Measurements from ENCODE around the gene TCF23.
"Not testable (repeated sequence)": the region's sequence is repeated elsewhere in the genome, so short reads cannot be mapped to it uniquely, and the experiment has no call there.

TCF23 gene

DNA sequence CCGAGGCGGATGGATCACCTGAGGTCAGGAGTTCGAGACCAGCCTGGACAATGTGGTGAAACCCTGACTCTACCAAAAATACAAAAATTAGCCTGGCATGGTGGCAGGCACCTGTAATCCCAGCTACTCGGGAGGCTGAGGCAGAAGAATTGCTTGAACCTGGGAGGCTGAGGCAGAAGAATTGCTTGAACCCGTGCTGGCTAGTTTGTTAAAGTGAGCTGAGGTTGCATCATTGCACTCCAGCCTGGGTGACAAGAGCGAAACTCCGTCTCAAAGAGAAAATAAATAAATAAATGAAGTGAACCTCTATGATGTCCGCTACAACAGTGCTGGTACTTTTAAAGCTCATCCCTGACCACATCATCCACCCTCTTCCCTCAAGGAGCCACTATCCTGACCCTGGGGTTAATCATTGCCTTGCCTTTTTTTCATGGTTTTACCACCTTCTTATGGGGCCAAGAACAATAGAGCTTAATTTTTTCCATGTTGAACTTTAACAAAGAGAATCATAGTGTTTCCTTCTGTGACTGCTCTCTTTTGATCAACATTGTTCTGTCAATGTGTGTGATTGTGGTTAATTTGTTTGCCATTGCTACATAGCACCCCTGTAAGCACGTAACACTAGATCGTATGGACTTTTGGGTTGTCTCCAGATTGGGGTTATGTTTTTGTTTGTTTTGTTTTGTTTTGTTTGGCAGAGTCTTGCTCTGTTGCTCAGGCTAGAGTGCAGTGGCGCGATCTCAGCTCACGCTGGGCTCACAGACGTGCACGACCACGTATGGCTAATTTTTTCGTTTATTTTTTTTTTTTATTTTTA, 45.9 kb downstream of the TCF23 start:
- POLR2A ChIA-PET (ENCODE audit: low non-redundant PET), result no interaction called here
- no peak overlapping the region for H3K27ac ChIP-seq
- DNase-seq (ENCODE audit: low spot score), result no peak
- TF ChIP-seq, protein P1, sequence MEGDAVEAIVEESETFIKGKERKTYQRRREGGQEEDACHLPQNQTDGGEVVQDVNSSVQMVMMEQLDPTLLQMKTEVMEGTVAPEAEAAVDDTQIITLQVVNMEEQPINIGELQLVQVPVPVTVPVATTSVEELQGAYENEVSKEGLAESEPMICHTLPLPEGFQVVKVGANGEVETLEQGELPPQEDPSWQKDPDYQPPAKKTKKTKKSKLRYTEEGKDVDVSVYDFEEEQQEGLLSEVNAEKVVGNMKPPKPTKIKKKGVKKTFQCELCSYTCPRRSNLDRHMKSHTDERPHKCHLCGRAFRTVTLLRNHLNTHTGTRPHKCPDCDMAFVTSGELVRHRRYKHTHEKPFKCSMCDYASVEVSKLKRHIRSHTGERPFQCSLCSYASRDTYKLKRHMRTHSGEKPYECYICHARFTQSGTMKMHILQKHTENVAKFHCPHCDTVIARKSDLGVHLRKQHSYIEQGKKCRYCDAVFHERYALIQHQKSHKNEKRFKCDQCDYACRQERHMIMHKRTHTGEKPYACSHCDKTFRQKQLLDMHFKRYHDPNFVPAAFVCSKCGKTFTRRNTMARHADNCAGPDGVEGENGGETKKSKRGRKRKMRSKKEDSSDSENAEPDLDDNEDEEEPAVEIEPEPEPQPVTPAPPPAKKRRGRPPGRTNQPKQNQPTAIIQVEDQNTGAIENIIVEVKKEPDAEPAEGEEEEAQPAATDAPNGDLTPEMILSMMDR (conservative IDR thresholded peaks at IDR 0.05; ENCODE audit: low read depth), result no peak
- CTCF ChIA-PET, result interaction anchor here (0.5 to 0.7 kb wide), 2 partner anchors 71 to 349 kb away, joined by 3 read pairs; partner anchors contain the start of gene ABHD1

- DNase-seq (ENCODE audit: low spot score); H3K27ac ChIP-seq; POLR2A ChIA-PET (ENCODE audit: low non-redundant PET); CTCF ChIA-PET: not testable (repeated sequence)
Measured at GRCh38 chr2:27195799-27196198, 47.0 kb downstream of the TCF23 start.

DNA sequence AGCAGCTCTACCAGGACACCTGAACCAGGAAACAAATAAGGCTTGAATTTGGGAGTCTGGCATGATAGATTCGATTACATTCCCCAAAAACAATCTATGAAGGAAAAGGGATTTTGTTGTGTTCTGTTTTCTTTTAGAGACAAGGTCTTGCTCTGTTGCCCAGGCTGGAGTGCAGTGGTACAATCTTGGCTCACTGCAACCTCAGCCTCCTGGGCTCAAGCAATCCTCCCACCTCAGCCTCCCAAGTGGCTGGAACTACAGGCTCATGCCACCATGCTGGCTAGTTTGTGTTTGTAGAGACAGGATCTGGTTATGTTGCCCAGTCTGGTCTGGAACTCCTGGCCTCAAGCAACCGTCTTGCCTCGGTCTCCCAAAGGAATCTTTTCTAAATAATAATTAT, 49.3 kb downstream of the TCF23 start:
- DNase-seq (ENCODE audit: low spot score); H3K27ac ChIP-seq; CTCF ChIA-PET; POLR2A ChIA-PET (ENCODE audit: low non-redundant PET): not testable (repeated sequence)

DNA sequence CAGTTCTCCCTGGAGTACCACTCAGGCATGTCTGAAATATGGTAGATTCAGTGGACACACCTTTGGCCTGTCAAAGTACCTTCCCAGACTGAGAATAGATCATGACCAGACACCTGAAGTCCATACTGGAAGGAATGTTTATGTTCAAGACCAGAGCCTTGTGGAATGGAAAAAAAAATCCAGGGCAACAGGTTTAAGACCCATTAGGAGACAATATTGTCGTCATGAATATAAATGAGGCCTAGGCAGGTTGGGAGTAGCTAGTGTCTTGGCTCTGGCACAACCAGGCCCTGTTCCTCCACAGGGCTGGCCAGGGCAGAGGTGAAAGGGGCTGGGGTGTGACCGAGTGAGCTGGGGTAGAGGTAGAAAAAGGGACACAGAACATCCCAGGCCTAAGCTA, 49.8 kb downstream of the TCF23 start:
- no peak overlapping the region for H3K27ac ChIP-seq
- TF ChIP-seq, protein P1 (conservative IDR thresholded peaks at IDR 0.05; ENCODE audit: low read depth), result no peak
- ChIA-PET CTCF (no interaction called here), POLR2A (ENCODE audit: low non-redundant PET) (no interaction called here)
- DNase-seq (ENCODE audit: low spot score), result no peak

DNA sequence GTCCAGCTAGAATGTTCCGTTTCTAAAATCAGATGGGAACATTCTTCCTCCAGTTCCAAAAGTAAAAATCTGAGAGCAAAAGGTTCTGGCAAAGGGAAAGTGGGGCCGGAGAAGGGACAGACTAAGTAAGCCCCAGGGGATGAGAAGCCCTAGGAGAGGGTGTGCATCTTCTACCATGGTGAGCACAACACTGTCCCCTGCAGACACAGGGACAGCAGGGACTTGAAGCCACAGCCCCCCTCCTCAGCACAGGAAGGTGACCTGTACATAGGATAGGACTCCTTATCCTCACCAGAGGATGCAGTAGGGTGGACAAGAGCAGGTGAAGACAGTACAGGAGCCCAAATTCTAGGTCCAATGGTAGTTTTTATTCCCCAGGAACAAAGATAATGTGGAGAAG, 50.4 kb downstream of the TCF23 start:
- CTCF ChIA-PET, result no interaction called here
- TF ChIP-seq, protein P1 (conservative IDR thresholded peaks at IDR 0.05; ENCODE audit: low read depth), result no peak
- no peak for DNase-seq (ENCODE audit: low spot score)
- H3K27ac ChIP-seq, result no peak overlapping the region
- POLR2A ChIA-PET (ENCODE audit: low non-redundant PET), result no interaction called here

GRCh38 chr2:27201675-27202074, 52.9 kb downstream of the TCF23 start:
- DNase-seq (ENCODE audit: low spot score), result no peak
- TF ChIP-seq, protein P1 (conservative IDR thresholded peaks at IDR 0.05; ENCODE audit: low read depth), result no peak
- H3K27ac ChIP-seq, result no peak overlapping the region
- ChIA-PET POLR2A (ENCODE audit: low non-redundant PET) (no interaction called here), CTCF (no interaction called here)

GRCh38 chr2:27202854-27203253, 54.0 kb downstream of the TCF23 start:
- TF ChIP-seq, protein P1 (conservative IDR thresholded peaks at IDR 0.05; ENCODE audit: low read depth), result no peak
- no peak for DNase-seq (ENCODE audit: low spot score)
- H3K27ac ChIP-seq, result no peak overlapping the region
- ChIA-PET POLR2A (ENCODE audit: low non-redundant PET) (no interaction called here), CTCF (interaction anchor here (1.0 kb wide), 1 partner anchor 37 kb away, joined by 3 read pairs; no protein-coding TSS in a partner anchor)
